Sigmoid colon (tissue), 3 donors: Measurements from ENCODE around the gene TSSK6.
"Not testable (repeated sequence)": the region's sequence is repeated elsewhere in the genome, so short reads cannot be mapped to it uniquely, and the experiment has no call there.

ENCODE experiments used
- CTCF ChIP-seq, 4 experiments: fragments of 450-650 bp in 3 of 4; fragments of 200-600 bp in 1 of 4; IDR thresholded peaks; one replicate each; pipeline ENCODE4 v1.5.1; 2016 to 2019; ENCODE audit warnings: antibody characterized with exemption in 4 of 4, mild to moderate bottlenecking in 3 of 4, moderate library complexity in 2 of 4
- POLR2A ChIP-seq, 2 donors: fragments of 450-650 bp; IDR thresholded peaks; one replicate each; pipeline ENCODE4 v1.6.1; 2016; ENCODE audit warnings: antibody characterized with exemption in 2 of 2, mild to moderate bottlenecking in 2 of 2, moderate library complexity in 2 of 2

- not testable (repeated sequence) for TF ChIP-seq CTCF, POLR2A (IDR thresholded peaks at IDR 0.05)
Observed at GRCh38 chr19:19472106-19472505, 43.2 kb downstream of the TSSK6 start.
